ENCODE data around the gene SH3TC1.

Gene SH3TC1

GRCh38 chr4:8217246-8217511 lies 18.1 kb downstream of the SH3TC1 start:
- no peak for DNase-seq

GRCh38 chr4:8217871-8218270 lies 18.8 kb downstream of the SH3TC1 start:
- DNase-seq = no peak

GRCh38 chr4:8218371-8219031 lies 19.4 kb downstream of the SH3TC1 start:
- DNase-seq = no peak

GRCh38 chr4:8219236-8219635 lies 20.1 kb downstream of the SH3TC1 start:
- DNase-seq = no peak

GRCh38 chr4:8220661-8221450 lies 21.8 kb downstream of the SH3TC1 start:
- no peak for DNase-seq

- peak; percentile 55 to 74 for DNase-seq
Observed at GRCh38 chr4:8221476-8221875, 22.4 kb downstream of the SH3TC1 start.

- DNase-seq = no peak
Observed at GRCh38 chr4:8221985-8222384, 22.9 kb downstream of the SH3TC1 start.

GRCh38 chr4:8222609-8223388 lies 23.7 kb downstream of the SH3TC1 start:
- no peak for DNase-seq

GRCh38 chr4:8224267-8224974 lies 25.3 kb downstream of the SH3TC1 start:
- no peak for DNase-seq

- no peak for DNase-seq
Observed at GRCh38 chr4:8224975-8225625, 26.0 kb downstream of the SH3TC1 start.

GRCh38 chr4:8225706-8226443 lies 26.8 kb downstream of the SH3TC1 start:
- DNase-seq = no peak

GRCh38 chr4:8227201-8227770 lies 28.2 kb downstream of the SH3TC1 start:
- DNase-seq = no peak

GRCh38 chr4:8227771-8228318 lies 28.8 kb downstream of the SH3TC1 start:
- no peak for DNase-seq

- DNase-seq = no peak
Observed at GRCh38 chr4:8228319-8229250, 29.5 kb downstream of the SH3TC1 start.

- DNase-seq = no peak
Observed at GRCh38 chr4:8229331-8229975, 30.4 kb downstream of the SH3TC1 start.

- DNase-seq = no peak
Observed at GRCh38 chr4:8230033-8230432, 30.9 kb downstream of the SH3TC1 start.

GRCh38 chr4:8230891-8231290 lies 31.8 kb downstream of the SH3TC1 start:
- DNase-seq = no peak

GRCh38 chr4:8231551-8232049 lies 32.5 kb downstream of the SH3TC1 start:
- DNase-seq = no peak

GRCh38 chr4:8232748-8233147 lies 33.7 kb downstream of the SH3TC1 start:
- no peak for DNase-seq
